GM23338 (cell line): Measurements from ENCODE around the gene POPDC2. TPM values are rescaled to one million over a fixed set of nuclear protein-coding genes. Genes with fewer than 3 reads are reported as not detected.
A peak's percentile ranks its signal among the peaks of the same experiment; 100 is the strongest.

ENCODE experiments used
- ATAC-seq: fragments of 200-7000 bp; cut with Tn5 transposase; 3 replicates; pipeline ENCODE4 v1.9.1; 2020
- DNase-seq: peaks from one replicate; pipeline ENCODE4 v3.0.0-alpha.2; 2015; ENCODE audit warnings: low spot score
- H2AFZ ChIP-seq: fragments of 200-600 bp; sonication (generic); 2 replicates; pipeline ENCODE4 v1.8.0; 2016; ENCODE audit warnings: antibody characterized with exemption, mild to moderate bottlenecking, moderate library complexity
- H3F3A ChIP-seq: fragments of 200-600 bp; sonication (generic); replicated peaks from 2 replicates; pipeline ENCODE4 v1.8.0; 2017; ENCODE audit warnings: antibody characterized with exemption, mixed run types, low read depth
- H3K27ac ChIP-seq: fragments of 200-600 bp; sonication (generic); 2 replicates; pipeline ENCODE4 v1.6.1; 2016; ENCODE audit warnings: low read depth
- H3K27me3 ChIP-seq: fragments of 200-600 bp; sonication (generic); 2 replicates; pipeline ENCODE4 v1.8.0; 2016; ENCODE audit warnings: mild to moderate bottlenecking, mixed run types, moderate library complexity; ENCODE audit not compliant: insufficient read depth
- H3K36me3 ChIP-seq: fragments of 200-600 bp; sonication (generic); 2 replicates; pipeline ENCODE4 v1.8.0; 2016; ENCODE audit warnings: mild to moderate bottlenecking; ENCODE audit not compliant: insufficient read depth
- H3K4me1 ChIP-seq: fragments of 200-600 bp; sonication (generic); 2 replicates; pipeline ENCODE4 v1.8.0; 2016; ENCODE audit warnings: mild to moderate bottlenecking, moderate library complexity; ENCODE audit not compliant: insufficient read depth
- H3K4me2 ChIP-seq: fragments of 200-600 bp; sonication (generic); 2 replicates; pipeline ENCODE4 v1.7.1; 2017; ENCODE audit warnings: mixed run types
- H3K4me3 ChIP-seq: fragments of 200-600 bp; sonication (generic); 2 replicates; pipeline ENCODE4 v1.6.1; 2016; ENCODE audit warnings: mixed run types
- H3K79me2 ChIP-seq: fragments of 200-600 bp; sonication (generic); replicated peaks from 2 replicates; pipeline ENCODE4 v1.8.0; 2017; ENCODE audit warnings: mild to moderate bottlenecking; ENCODE audit not compliant: insufficient read depth
- H3K9me2 ChIP-seq: fragments of 200-600 bp; sonication (generic); 2 replicates; pipeline ENCODE4 v1.8.0; 2017; ENCODE audit not compliant: insufficient read depth
- H4K20me1 ChIP-seq: fragments of 200-600 bp; sonication (generic); replicated peaks from 2 replicates; pipeline ENCODE4 v1.8.0; 2017; ENCODE audit warnings: mild to moderate bottlenecking; ENCODE audit not compliant: insufficient read depth
- H3K27ac Mint-ChIP-seq: 2 replicates; pipeline ENCODE4 v1.8.0; 2020; ENCODE audit warnings: inconsistent platforms, mild to moderate bottlenecking, moderate library complexity, mixed read lengths
- H3K27me3 Mint-ChIP-seq: 3 replicates; pipeline ENCODE4 v1.8.0; 2022; ENCODE audit warnings: low read depth, mild to moderate bottlenecking, moderate library complexity, mixed read lengths, inconsistent platforms; ENCODE audit not compliant: insufficient read depth, poor library complexity
- H3K36me3 Mint-ChIP-seq: 3 replicates; pipeline ENCODE4 v1.8.0; 2021; ENCODE audit warnings: low read depth, mild to moderate bottlenecking, inconsistent platforms, moderate library complexity, mixed read lengths
- H3K4me1 Mint-ChIP-seq: 3 replicates; pipeline ENCODE4 v1.8.0; 2020; ENCODE audit warnings: mild to moderate bottlenecking, inconsistent platforms, mixed read lengths
- H3K4me3 Mint-ChIP-seq: 3 replicates; pipeline ENCODE4 v1.8.0; 2021; ENCODE audit warnings: moderate library complexity, mild to moderate bottlenecking, inconsistent platforms, mixed read lengths
- H3K9me3 Mint-ChIP-seq: 3 replicates; pipeline ENCODE4 v1.8.0; 2020; ENCODE audit warnings: moderate library complexity, mild to moderate bottlenecking, inconsistent platforms, mixed read lengths
- CTCF ChIP-seq, 2 experiments: fragments of 200-600 bp in 1 of 2; sonication (generic) in 1 of 2; conservative IDR thresholded peaks; 2 replicates each; pipeline versions ENCODE4 v1.5.1 to v1.6.1; 2016 to 2017; ENCODE audit warnings: antibody characterized with exemption in 2 of 2, low read depth in 2 of 2, mild to moderate bottlenecking in 2 of 2, moderate library complexity in 1 of 2
- ETS1 ChIP-seq: IDR thresholded peaks from 2 replicates; pipeline ENCODE4 v1.6.1; 2016; ENCODE audit warnings: antibody characterized with exemption
- EZH2phosphoT487 ChIP-seq: fragments of 200-600 bp; sonication (generic); IDR thresholded peaks from one replicate; pipeline ENCODE4 v1.8.1; 2018; ENCODE audit warnings: antibody characterized with exemption; ENCODE audit not compliant: unreplicated experiment
- JUNB ChIP-seq: IDR thresholded peaks from one replicate; pipeline ENCODE4 v1.6.1; 2016; ENCODE audit warnings: antibody characterized with exemption; ENCODE audit not compliant: unreplicated experiment
- NANOG ChIP-seq: IDR thresholded peaks from 2 replicates; pipeline ENCODE4 v1.6.1; 2016; ENCODE audit warnings: antibody characterized with exemption, borderline replicate concordance
- POLR2AphosphoS5 ChIP-seq: IDR thresholded peaks from 2 replicates; pipeline ENCODE4 v1.6.1; 2016; ENCODE audit warnings: antibody characterized with exemption, low read depth
- STAT1 ChIP-seq: IDR thresholded peaks from one replicate; pipeline ENCODE4 v1.6.1; 2016; ENCODE audit warnings: antibody characterized with exemption; ENCODE audit not compliant: unreplicated experiment
- ZNF114 ChIP-seq: fragments of 250-450 bp; sonication (Bioruptor Pico); IDR thresholded peaks from 2 replicates; pipeline ENCODE4 v1.5.0; 2020; ENCODE audit warnings: mild to moderate bottlenecking, moderate library complexity
- ZNF331 ChIP-seq: fragments of 250-450 bp; sonication (Bioruptor Pico); IDR thresholded peaks from 2 replicates; pipeline ENCODE4 v1.5.0; 2020; ENCODE audit warnings: low read depth, mild to moderate bottlenecking, moderate library complexity
- ZNF462 ChIP-seq: fragments of 250-450 bp; sonication (Bioruptor Pico); IDR thresholded peaks from 2 replicates; pipeline ENCODE4 v1.5.0; 2020; ENCODE audit warnings: mild to moderate bottlenecking, moderate library complexity
- polyA plus RNA-seq: library from polyadenylated mRNA; unstranded; fragments of >200 nt; fragmentation: Nextera tagmentation; extraction: Ambion mirVana; gene quantifications from 2 replicates; pipeline ENCODE4 v1.2.1, GENCODE V29; 2016
- total RNA-seq: library from RNA; depleted of rRNA; stranded (reverse); fragments of >200 nt; shearing (Covaris generic); gene quantifications from 2 replicates; pipeline ENCODE4 v1.2.3, GENCODE V29; 2014

POPDC2 gene
- total and polyA plus RNA-seq, 2 experiments from 2014 or later, result 0.36 TPM; not detected in 1

GRCh38 chr3:119700269-119700919 is 40.0 kb upstream of the POPDC2 start:
- Mint-ChIP-seq H3K4me3 (no peak overlapping the region), H3K36me3 (no peaks in the 10 kb centered on the region; the same call in 2 of the 3 replicates), H3K27me3 (peaks cover 8% of the 10 kb centered on the region), H3K27ac (no peak overlapping the region), H3K9me3 (peaks cover 4% of the 10 kb centered on the region; the same call in 2 of the 3 replicates), H3K4me1 (peaks cover 14% of the 10 kb centered on the region)
- H4K20me1 ChIP-seq, result no peaks in the 10 kb centered on the region; the same call in 1 of the 2 replicates
- H3K79me2 ChIP-seq, result no peaks in the 10 kb centered on the region
- 0 out of 2 replicates have a peak, but pooled peaks cover 4% of the 10 kb centered on the region for H3K9me2 ChIP-seq
- ATAC-seq (no peak), DNase-seq (no peak)
- peaks cover 15% of the 10 kb centered on the region for H3K27me3 ChIP-seq
- no peaks in the 10 kb centered on the region for H3K36me3 ChIP-seq
- no peak for TF ChIP-seq CTCF (conservative IDR thresholded peaks at IDR 0.05; ENCODE audit: low read depth in 2 of 2)
- no peak for TF ChIP-seq EZH2phosphoT487
- TF ChIP-seq ZNF114 (CRISPR knock-in tag), result no peak
- TF ChIP-seq ETS1, result no peak
- no peak for TF ChIP-seq STAT1
- TF ChIP-seq POLR2AphosphoS5, result no peak
- no peak for TF ChIP-seq NANOG
- TF ChIP-seq JUNB, result no peak
- no peak for TF ChIP-seq ZNF331 (CRISPR knock-in tag)
- H3K4me1 ChIP-seq, result peaks cover 12% of the 10 kb centered on the region
- no peaks in the 10 kb centered on the region for H3F3A ChIP-seq
- H3K4me3 ChIP-seq, result no peak overlapping the region
- H3K27ac ChIP-seq, result no peak overlapping the region
- H3K4me2 ChIP-seq, result no peak overlapping the region
- peak overlapping the region; percentile 30; the same call in 1 of the 2 replicates for H2AFZ ChIP-seq

GRCh38 chr3:119697394-119697793 is 37.0 kb upstream of the POPDC2 start:
- H3F3A ChIP-seq, result no peaks in the 10 kb centered on the region
- no peaks in the 10 kb centered on the region for H3K36me3 ChIP-seq
- H3K4me3 ChIP-seq, result no peak overlapping the region
- peaks cover 4% of the 10 kb centered on the region; the same call in 2 of the 3 replicates for H3K9me3 Mint-ChIP-seq
- no peaks in the 10 kb centered on the region for H3K79me2 ChIP-seq
- H3K9me2 ChIP-seq, result peaks cover 9% of the 10 kb centered on the region; the same call in 1 of the 2 replicates
- H3K4me1 ChIP-seq, result peaks cover 8% of the 10 kb centered on the region
- H2AFZ ChIP-seq, result 0 out of 2 replicates have a peak overlapping the region, but pooled peaks have one; percentile 32
- no peaks in the 10 kb centered on the region for H4K20me1 ChIP-seq
- ATAC-seq (no peak), DNase-seq (no peak)
- no peak overlapping the region for H3K4me3 Mint-ChIP-seq
- no peaks in the 10 kb centered on the region for H3K36me3 Mint-ChIP-seq
- H3K27me3 ChIP-seq, result no peaks in the 10 kb centered on the region
- no peak overlapping the region for H3K27ac ChIP-seq
- H3K27me3 Mint-ChIP-seq, result no peaks in the 10 kb centered on the region
- H3K27ac Mint-ChIP-seq, result no peak overlapping the region
- no peak overlapping the region for H3K4me2 ChIP-seq
- peaks cover 5% of the 10 kb centered on the region; the same call in 2 of the 3 replicates for H3K4me1 Mint-ChIP-seq
- TF ChIP-seq NANOG (no peak), ZNF462 (CRISPR knock-in tag) (no peak), POLR2AphosphoS5 (no peak), ZNF331 (CRISPR knock-in tag) (no peak)
